ENCODE data around the gene CASP6. TPM values are rescaled to one million over a fixed set of nuclear protein-coding genes. Genes with fewer than 3 reads are reported as not detected.

Gene CASP6
- total and polyA plus RNA-seq, 2 experiments from 2014 or later = 15.8 to 18.5 TPM

- no peak overlapping the region for H3K27ac ChIP-seq
- no peaks in the 10 kb centered on the region for H3K79me2 ChIP-seq (ENCODE audit: insufficient read depth)
- no peak overlapping the region for H3K4me2 ChIP-seq (ENCODE audit: unreplicated experiment)
- TF ChIP-seq EZH2 (IDR thresholded peaks at IDR 0.05; ENCODE audit: insufficient read depth, poor library complexity, severe bottlenecking) (no peak), EZH2phosphoT487 (IDR thresholded peaks at IDR 0.05; ENCODE audit: insufficient read depth, low read depth) (no peak)
- H3K36me3 ChIP-seq (ENCODE audit: low read depth) = no peaks in the 10 kb centered on the region
- H3K9me3 ChIP-seq (ENCODE audit: low read depth) = no peaks in the 10 kb centered on the region
- 59 to 68% methylated on average over 9 of the region's 9 CpGs for WGBS, 2 experiments (ENCODE audit: low coverage in 1 of 2, low lambda C conversion rate in 2 of 2, missing lambda C conversion rate in 2 of 2)
- H3K9me2 ChIP-seq (ENCODE audit: insufficient read depth) = no peaks in the 10 kb centered on the region
- no peaks in the 10 kb centered on the region for H4K20me1 ChIP-seq (ENCODE audit: insufficient read depth)
- no peaks in the 10 kb centered on the region for H3K27me3 ChIP-seq (replicated peaks; ENCODE audit: insufficient read depth)
- no peaks in the 10 kb centered on the region for H3K4me1 ChIP-seq (ENCODE audit: insufficient read depth)
- no peaks in the 10 kb centered on the region for H3F3A ChIP-seq (ENCODE audit: insufficient read depth)
- H3K9ac ChIP-seq = no peak overlapping the region
- no peak overlapping the region for H3K4me3 ChIP-seq
- DNase-seq = no peak
- in situ Hi-C loops (cut with MboI) = no loop called here
- H2AFZ ChIP-seq = no peak overlapping the region
Observed at GRCh38 chr4:109657854-109658418, 45.3 kb downstream of the CASP6 start.

DNA sequence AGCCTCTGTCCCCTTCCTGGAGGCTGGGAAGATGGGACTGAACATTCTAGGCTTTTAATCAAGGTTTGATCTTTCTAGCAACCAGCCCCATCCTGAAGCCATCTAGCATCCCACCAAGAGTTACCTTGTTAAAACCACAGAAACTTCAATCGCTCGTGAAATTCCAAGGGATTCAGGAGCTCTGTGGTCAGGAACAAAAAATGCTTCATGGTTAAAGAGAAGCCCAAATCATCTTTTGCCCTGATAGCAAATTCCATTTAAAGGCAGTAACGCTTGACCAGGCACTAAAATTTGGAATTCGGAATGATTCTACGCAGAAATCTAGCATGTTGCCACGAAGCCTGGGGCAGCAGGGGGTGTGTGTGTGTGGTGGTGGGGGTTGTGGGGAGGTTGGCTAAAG is 47.8 kb downstream of the CASP6 start:
- in situ Hi-C loops (cut with MboI) = no loop called here

GRCh38 chr4:109649872-109650271 is 53.4 kb downstream of the CASP6 start:
- Histone ChIP-seq H3K9me2 (ENCODE audit: insufficient read depth) (no peaks in the 10 kb centered on the region), H3F3A (ENCODE audit: insufficient read depth) (no peaks in the 10 kb centered on the region), H3K4me1 (ENCODE audit: insufficient read depth) (no peaks in the 10 kb centered on the region), H3K27me3 (replicated peaks; ENCODE audit: insufficient read depth) (no peaks in the 10 kb centered on the region), H3K4me3 (no peak overlapping the region), H3K9ac (no peak overlapping the region), H3K4me2 (ENCODE audit: unreplicated experiment) (no peak overlapping the region), H3K79me2 (ENCODE audit: insufficient read depth) (no peaks in the 10 kb centered on the region), H3K36me3 (ENCODE audit: low read depth) (no peaks in the 10 kb centered on the region), H2AFZ (no peak overlapping the region), H3K9me3 (ENCODE audit: low read depth) (peaks cover 6% of the 10 kb centered on the region), H4K20me1 (ENCODE audit: insufficient read depth) (no peaks in the 10 kb centered on the region), H3K27ac (no peak overlapping the region)
- in situ Hi-C loops (cut with MboI) = no loop called here
- TF ChIP-seq EZH2 (IDR thresholded peaks at IDR 0.05; ENCODE audit: insufficient read depth, poor library complexity, severe bottlenecking) (no peak), EZH2phosphoT487 (IDR thresholded peaks at IDR 0.05; ENCODE audit: insufficient read depth, low read depth) (no peak)
- no peak for DNase-seq
- 89 to 95% methylated on average over 1 of the region's 1 CpG for WGBS, 2 experiments (ENCODE audit: low coverage in 1 of 2, low lambda C conversion rate in 2 of 2, missing lambda C conversion rate in 2 of 2)

More for the DNA sequence above, 47.8 kb downstream of the CASP6 start:
- Histone ChIP-seq H3K4me3 (no peak overlapping the region), H3K4me2 (ENCODE audit: unreplicated experiment) (no peak overlapping the region), H3K9me2 (ENCODE audit: insufficient read depth) (no peaks in the 10 kb centered on the region), H3K9me3 (ENCODE audit: low read depth) (no peaks in the 10 kb centered on the region), H3K27me3 (replicated peaks; ENCODE audit: insufficient read depth) (no peaks in the 10 kb centered on the region), H3K27ac (no peak overlapping the region), H3F3A (ENCODE audit: insufficient read depth) (no peaks in the 10 kb centered on the region), H3K36me3 (ENCODE audit: low read depth) (no peaks in the 10 kb centered on the region), H4K20me1 (ENCODE audit: insufficient read depth) (no peaks in the 10 kb centered on the region), H3K9ac (no peak overlapping the region), H3K4me1 (ENCODE audit: insufficient read depth) (no peaks in the 10 kb centered on the region), H3K79me2 (ENCODE audit: insufficient read depth) (no peaks in the 10 kb centered on the region), H2AFZ (no peak overlapping the region)
- WGBS, 2 experiments (ENCODE audit: low coverage in 1 of 2, low lambda C conversion rate in 2 of 2, missing lambda C conversion rate in 2 of 2) = 85 to 89% methylated on average over 6 of the region's 6 CpGs
- no peak for DNase-seq
- TF ChIP-seq EZH2phosphoT487 (IDR thresholded peaks at IDR 0.05; ENCODE audit: insufficient read depth, low read depth) (no peak), EZH2 (IDR thresholded peaks at IDR 0.05; ENCODE audit: insufficient read depth, poor library complexity, severe bottlenecking) (no peak)

DNA sequence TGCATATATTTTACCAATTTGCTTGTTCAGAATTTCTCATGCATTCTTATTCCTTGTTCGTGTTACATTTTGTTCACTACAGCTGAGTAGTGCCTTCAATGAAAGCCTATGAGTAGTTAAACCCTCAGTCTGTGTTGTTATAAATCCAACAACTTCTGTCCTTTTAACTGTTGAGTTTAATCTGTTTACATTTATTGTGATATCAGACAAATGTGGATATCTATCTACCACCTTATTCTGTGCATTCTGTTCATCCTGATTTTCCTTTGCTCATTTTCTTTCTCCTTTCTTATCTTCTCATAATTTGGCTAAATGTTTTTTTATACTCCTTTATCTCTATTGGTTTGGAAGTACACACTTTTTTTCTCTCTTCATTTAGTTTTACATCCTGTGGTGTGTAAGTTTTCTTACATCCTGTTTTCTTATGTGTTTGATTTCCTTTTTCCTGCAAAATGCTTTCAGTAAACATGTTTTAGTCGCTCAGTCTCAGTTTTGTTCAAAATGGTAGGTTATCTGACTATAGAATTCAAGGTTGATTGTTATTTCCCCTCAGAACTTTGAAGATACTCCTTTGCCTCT is 54.2 kb downstream of the CASP6 start:
- 89 to 92% methylated on average over 2 of the region's 2 CpGs for WGBS, 2 experiments (ENCODE audit: low coverage in 1 of 2, low lambda C conversion rate in 2 of 2, missing lambda C conversion rate in 2 of 2)
- H3K4me3 ChIP-seq = no peak overlapping the region
- no peaks in the 10 kb centered on the region for H3F3A ChIP-seq (ENCODE audit: insufficient read depth)
- H3K9me3 ChIP-seq (ENCODE audit: low read depth) = peaks cover 6% of the 10 kb centered on the region
- DNase-seq = no peak
- no peaks in the 10 kb centered on the region for H4K20me1 ChIP-seq (ENCODE audit: insufficient read depth)
- H3K79me2 ChIP-seq (ENCODE audit: insufficient read depth) = no peaks in the 10 kb centered on the region
- no peaks in the 10 kb centered on the region for H3K4me1 ChIP-seq (ENCODE audit: insufficient read depth)
- in situ Hi-C loops (cut with MboI) = no loop called here
- no peak overlapping the region for H3K9ac ChIP-seq
- no peaks in the 10 kb centered on the region for H3K9me2 ChIP-seq (ENCODE audit: insufficient read depth)
- H3K27me3 ChIP-seq (replicated peaks; ENCODE audit: insufficient read depth) = no peaks in the 10 kb centered on the region
- H3K4me2 ChIP-seq (ENCODE audit: unreplicated experiment) = no peak overlapping the region
- no peak overlapping the region for H2AFZ ChIP-seq
- no peaks in the 10 kb centered on the region for H3K36me3 ChIP-seq (ENCODE audit: low read depth)
- H3K27ac ChIP-seq = no peak overlapping the region
- TF ChIP-seq EZH2 (IDR thresholded peaks at IDR 0.05; ENCODE audit: insufficient read depth, poor library complexity, severe bottlenecking) = no peak
- TF ChIP-seq EZH2phosphoT487 (IDR thresholded peaks at IDR 0.05; ENCODE audit: insufficient read depth, low read depth) = no peak
